Ishikawa (cell line): ENCODE measurements around the gene CYP2A6.

Experiments
- EP300 ChIP-seq: IDR thresholded peaks from 2 replicates; pipeline ENCODE4 v1.6.1; 2012; ENCODE audit warnings: borderline replicate concordance
- FOXM1 ChIP-seq: IDR thresholded peaks from 2 replicates; pipeline ENCODE4 v1.6.1; 2012; ENCODE audit warnings: low read depth, borderline replicate concordance
- RAD21 ChIP-seq: IDR thresholded peaks from 2 replicates; pipeline ENCODE4 v1.6.1; 2012; ENCODE audit warnings: low read depth
- TCF12 ChIP-seq: IDR thresholded peaks from 2 replicates; pipeline ENCODE4 v1.6.1; 2012; ENCODE audit warnings: low read depth
- TEAD4 ChIP-seq: IDR thresholded peaks from 2 replicates; pipeline ENCODE4 v1.6.1; 2012
- TF ChIP-seq, protein P1 (sequence below): IDR thresholded peaks from 2 replicates; pipeline ENCODE4 v1.6.1; 2012

GRCh38 chr19:40808021-40808325 is 42.3 kb downstream of the CYP2A6 start:
- TF ChIP-seq FOXM1 (no peak), TCF12 (no peak), EP300 (no peak), TEAD4 (no peak), RAD21 (no peak)
- TF ChIP-seq, protein P1, sequence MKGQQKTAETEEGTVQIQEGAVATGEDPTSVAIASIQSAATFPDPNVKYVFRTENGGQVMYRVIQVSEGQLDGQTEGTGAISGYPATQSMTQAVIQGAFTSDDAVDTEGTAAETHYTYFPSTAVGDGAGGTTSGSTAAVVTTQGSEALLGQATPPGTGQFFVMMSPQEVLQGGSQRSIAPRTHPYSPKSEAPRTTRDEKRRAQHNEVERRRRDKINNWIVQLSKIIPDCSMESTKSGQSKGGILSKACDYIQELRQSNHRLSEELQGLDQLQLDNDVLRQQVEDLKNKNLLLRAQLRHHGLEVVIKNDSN: no peak
